OCI-LY7 (cell line): ENCODE results near the gene EED. TPM values are rescaled to one million over a fixed set of nuclear protein-coding genes. Genes with fewer than 3 reads are reported as not detected.
A peak's percentile ranks its signal among the peaks of the same experiment; 100 is the strongest.

Source experiments
- BruUV-seq: library from RNA; stranded (reverse); fragments of 400-500 nt; replicated peaks from 2 replicates; lab custom pipeline; 2021; lab: Mats Ljungman, UMichigan
- CTCF ChIA-PET: fragments of 300-600 bp; sonication (Branson Sonifier 250); formaldehyde crosslinking; loops from one replicate; lab custom pipeline; 2022; ENCODE audit warnings: antibody characterized with exemption; ENCODE audit not compliant: unreplicated experiment; lab: Charles Lee
- POLR2A ChIA-PET: fragments of 300-600 bp; sonication (Branson Sonifier 250); formaldehyde crosslinking; loops from one replicate; lab custom pipeline; 2022; ENCODE audit warnings: antibody characterized with exemption; lab: Charles Lee
- DNase-seq: peaks from one replicate; pipeline ENCODE4 v3.0.0-alpha.2; 2015; ENCODE audit warnings: low spot score
- H2AFZ ChIP-seq: fragments of 200-600 bp; sonication (generic), shearing (Covaris generic); 2 replicates; pipeline ENCODE4 v1.6.1; 2014; ENCODE audit warnings: mild to moderate bottlenecking, antibody characterized with exemption, low read length, moderate library complexity
- H3K27ac ChIP-seq: fragments of 200-600 bp; sonication (generic); 2 replicates; pipeline ENCODE4 v1.5.1; 2014; ENCODE audit warnings: mixed run types, low read depth, mild to moderate bottlenecking, moderate library complexity, low read length, inconsistent platforms; ENCODE audit not compliant: poor library complexity, severe bottlenecking
- H3K36me3 ChIP-seq: fragments of 200-600 bp; sonication (generic); 2 replicates; pipeline ENCODE4 v1.6.1; 2014; ENCODE audit warnings: mild to moderate bottlenecking, antibody characterized with exemption, low read length, moderate library complexity, mixed read lengths; ENCODE audit not compliant: insufficient read depth
- H3K4me1 ChIP-seq: fragments of 200-600 bp; sonication (generic); 2 replicates; pipeline ENCODE4 v1.5.1; 2014; ENCODE audit warnings: mild to moderate bottlenecking, low read length; ENCODE audit not compliant: insufficient read depth, poor library complexity, severe bottlenecking
- H3K4me2 ChIP-seq: fragments of 200-600 bp; sonication (generic); 2 replicates; pipeline ENCODE4 v1.6.1; 2014; ENCODE audit warnings: mild to moderate bottlenecking, low read length
- H3K4me3 ChIP-seq: fragments of 200-600 bp; sonication (generic); 2 replicates; pipeline ENCODE4 v1.5.1; 2014; ENCODE audit warnings: mild to moderate bottlenecking, low read depth, low read length; ENCODE audit not compliant: poor library complexity, severe bottlenecking
- H3K79me2 ChIP-seq: fragments of 200-600 bp; sonication (generic); 2 replicates; pipeline ENCODE4 v1.6.1; 2016; ENCODE audit warnings: low read depth, mild to moderate bottlenecking, low read length, moderate library complexity, mixed read lengths; ENCODE audit not compliant: insufficient read depth
- H3K9me2 ChIP-seq: fragments of 200-600 bp; sonication (generic); 2 replicates; pipeline ENCODE4 v1.6.1; 2016; ENCODE audit warnings: mild to moderate bottlenecking, low read length, mixed read lengths; ENCODE audit not compliant: insufficient read depth
- H3K9me3 ChIP-seq: fragments of 200-600 bp; sonication (generic); 2 replicates; pipeline ENCODE4 v1.6.1; 2014; ENCODE audit warnings: mild to moderate bottlenecking, mixed run types, low read length, mixed read lengths
- H4K20me1 ChIP-seq: fragments of 200-600 bp; sonication (generic); 2 replicates; pipeline ENCODE4 v1.6.1; 2014; ENCODE audit warnings: mild to moderate bottlenecking, antibody characterized with exemption, low read length, moderate library complexity, mixed read lengths; ENCODE audit not compliant: insufficient read depth
- CTCF ChIP-seq: fragments of 200-600 bp; sonication (generic); conservative IDR thresholded peaks from 2 replicates; pipeline ENCODE4 v1.5.1; 2014; ENCODE audit warnings: mild to moderate bottlenecking, antibody characterized with exemption, low read length, moderate library complexity, mixed read lengths
- EZH2phosphoT487 ChIP-seq: fragments of 200-600 bp; sonication (generic); IDR thresholded peaks from 2 replicates; pipeline ENCODE4 v1.6.1; 2018; ENCODE audit warnings: low read depth, borderline replicate concordance, mild to moderate bottlenecking, mixed run types, antibody characterized with exemption, low read length, moderate library complexity, mixed read lengths
- intact Hi-C: fragments of 100-400 bp; cut with micrococcal nuclease; formaldehyde crosslinking; loops from one replicate; pipeline ENCODE4 v1.10.0; 2022; ENCODE audit not compliant: unreplicated experiment
- total RNA-seq, 2 experiments: library from RNA; depleted of rRNA in 1 of 2; stranded (reverse); fragments of >200 nt in 1 of 2; shearing (Covaris generic) in 1 of 2; gene quantifications; 2 replicates each; pipeline ENCODE4 v1.2.3, GENCODE V29; 2014 to 2022

Gene EED
- total RNA-seq, 2 experiments from 2014 or later, result 25.2 to 40.2 TPM

- Histone ChIP-seq H3K79me2 (no peaks in the 10 kb centered on the region), H3K9me2 (no peaks in the 10 kb centered on the region), H3K9me3 (no peaks in the 10 kb centered on the region), H3K36me3 (no peaks in the 10 kb centered on the region), H3K4me2 (no peak overlapping the region), H3K4me1 (peaks cover under 1% of the 10 kb centered on the region), H3K27ac (no peak overlapping the region), H3K4me3 (no peak overlapping the region), H2AFZ (no peak overlapping the region), H4K20me1 (no peaks in the 10 kb centered on the region)
- ChIA-PET POLR2A (interaction anchor here (0.8 to 1.9 kb wide), 2 partner anchors 9 to 15 kb away, joined by 3 to 5 read pairs; no protein-coding TSS in a partner anchor), CTCF (no interaction called here)
- BruUV-seq, result no TSS peak
- intact Hi-C loops, result no loop called here
- TF ChIP-seq EZH2phosphoT487 (no peak), CTCF (no peak)
- no peak for DNase-seq
Measured at GRCh38 chr11:86237267-86237804, 7.2 kb upstream of the EED start.

- H3K4me3 ChIP-seq, result no peak overlapping the region
- no peaks in the 10 kb centered on the region for H3K36me3 ChIP-seq
- CTCF ChIA-PET, result no interaction called here
- H3K9me3 ChIP-seq, result no peaks in the 10 kb centered on the region
- BruUV-seq, result no TSS peak
- no peak for DNase-seq
- intact Hi-C loops, result loop anchor here (10.0 kb wide), 1 partner anchor 795 kb away; the partner anchor contains the start of gene TMEM135
- H4K20me1 ChIP-seq, result no peaks in the 10 kb centered on the region
- peaks cover 1% of the 10 kb centered on the region; the same call in 1 of the 2 replicates for H3K79me2 ChIP-seq
- no peaks in the 10 kb centered on the region for H3K9me2 ChIP-seq
- H3K27ac ChIP-seq, result no peak overlapping the region
- POLR2A ChIA-PET, result interaction anchor here (1.2 kb wide), 2 partner anchors 20 to 47 kb away, joined by 3 to 5 read pairs; no protein-coding TSS in a partner anchor
- H3K4me1 ChIP-seq, result peaks cover 18% of the 10 kb centered on the region
- H2AFZ ChIP-seq, result no peak overlapping the region
- no peak for TF ChIP-seq EZH2phosphoT487
- TF ChIP-seq CTCF, result no peak
- no peak overlapping the region for H3K4me2 ChIP-seq
Measured at GRCh38 chr11:86240164-86240563, 4.4 kb upstream of the EED start.

GRCh38 chr11:86241956-86242535, 2.5 kb upstream of the EED start:
- Histone ChIP-seq H2AFZ (peak overlapping the region; percentile 16; the same call in 1 of the 2 replicates), H3K9me2 (no peaks in the 10 kb centered on the region), H3K4me3 (no peak overlapping the region), H3K9me3 (no peaks in the 10 kb centered on the region), H3K4me2 (no peak overlapping the region), H3K36me3 (no peaks in the 10 kb centered on the region), H3K27ac (no peak overlapping the region), H3K79me2 (peaks cover 20% of the 10 kb centered on the region), H4K20me1 (peaks cover 9% of the 10 kb centered on the region), H3K4me1 (peaks cover 28% of the 10 kb centered on the region)
- BruUV-seq, result no TSS peak
- TF ChIP-seq CTCF, result no peak
- no peak for TF ChIP-seq EZH2phosphoT487
- POLR2A ChIA-PET, result interaction anchor here (0.9 to 1.2 kb wide), 3 partner anchors 11 to 60 kb away, joined by 3 to 5 read pairs (median 5); partner anchors contain the start of gene HIKESHI
- no peak for DNase-seq
- intact Hi-C loops, result loop anchor here (10.0 kb wide), 1 partner anchor 793 kb away; the partner anchor contains the start of gene TMEM135
- CTCF ChIA-PET, result no interaction called here
